A673 (cell line): ENCODE measurements around the gene MAPKAP1.

Experiments
- EZH2 ChIP-seq: fragments of 200-600 bp; sonication (generic); IDR thresholded peaks from 2 replicates; pipeline ENCODE4 v1.6.1; 2017; ENCODE audit warnings: borderline replicate concordance, low read depth, mild to moderate bottlenecking, mixed read lengths, antibody characterized with exemption, low read length; ENCODE audit not compliant: poor library complexity, severe bottlenecking
- TF ChIP-seq, protein P1 (sequence below): fragments of 300-800, 200-600 bp; sonication (generic); conservative IDR thresholded peaks from 2 replicates; pipeline ENCODE4 v1.5.1; 2017; ENCODE audit warnings: low read depth, mild to moderate bottlenecking, antibody characterized with exemption, low read length, moderate library complexity, mixed read lengths

DNA sequence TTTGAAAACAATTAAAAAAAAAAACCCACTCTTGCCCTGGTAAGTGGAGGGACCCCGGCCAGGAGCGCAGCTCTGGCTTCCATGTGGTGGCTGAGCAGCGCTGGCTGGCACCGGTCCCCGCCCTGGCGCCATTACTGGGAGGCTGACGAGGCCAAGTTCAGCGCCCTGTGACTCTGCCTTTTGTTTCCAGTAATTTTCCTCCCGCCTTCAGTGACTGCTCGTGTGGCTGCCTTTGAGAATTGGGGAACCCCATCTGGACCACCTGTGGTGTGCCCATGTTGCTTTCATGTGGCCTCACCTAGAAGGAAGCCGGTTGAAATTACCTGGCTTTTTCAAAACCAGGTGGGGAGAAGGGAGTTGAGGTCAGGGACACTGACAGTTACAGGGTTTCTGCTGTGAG is 309.3 kb downstream of the MAPKAP1 start:
- TF ChIP-seq, protein P1, sequence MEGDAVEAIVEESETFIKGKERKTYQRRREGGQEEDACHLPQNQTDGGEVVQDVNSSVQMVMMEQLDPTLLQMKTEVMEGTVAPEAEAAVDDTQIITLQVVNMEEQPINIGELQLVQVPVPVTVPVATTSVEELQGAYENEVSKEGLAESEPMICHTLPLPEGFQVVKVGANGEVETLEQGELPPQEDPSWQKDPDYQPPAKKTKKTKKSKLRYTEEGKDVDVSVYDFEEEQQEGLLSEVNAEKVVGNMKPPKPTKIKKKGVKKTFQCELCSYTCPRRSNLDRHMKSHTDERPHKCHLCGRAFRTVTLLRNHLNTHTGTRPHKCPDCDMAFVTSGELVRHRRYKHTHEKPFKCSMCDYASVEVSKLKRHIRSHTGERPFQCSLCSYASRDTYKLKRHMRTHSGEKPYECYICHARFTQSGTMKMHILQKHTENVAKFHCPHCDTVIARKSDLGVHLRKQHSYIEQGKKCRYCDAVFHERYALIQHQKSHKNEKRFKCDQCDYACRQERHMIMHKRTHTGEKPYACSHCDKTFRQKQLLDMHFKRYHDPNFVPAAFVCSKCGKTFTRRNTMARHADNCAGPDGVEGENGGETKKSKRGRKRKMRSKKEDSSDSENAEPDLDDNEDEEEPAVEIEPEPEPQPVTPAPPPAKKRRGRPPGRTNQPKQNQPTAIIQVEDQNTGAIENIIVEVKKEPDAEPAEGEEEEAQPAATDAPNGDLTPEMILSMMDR = no peak
- TF ChIP-seq EZH2 = no peak
